K562 (cell line): Measurements from ENCODE around the gene WWP2.

Experiments
- ATF3 ChIP-seq, 2 experiments: fragments of 450-650 bp in 1 of 2; sonication (generic) in 1 of 2; formaldehyde crosslinking in 1 of 2; IDR thresholded peaks in 1 of 2; conservative IDR thresholded peaks in 1 of 2; 2 replicates each; pipeline versions ENCODE4 v1.6.1 to v1.8.1; 2016 to 2023; ENCODE audit warnings: mild to moderate bottlenecking in 2 of 2, moderate library complexity in 2 of 2, inconsistent platforms in 1 of 2, missing genetic modification reagents in 1 of 2
- BRD9 ChIP-seq: fragments of 450-650 bp; IDR thresholded peaks from 2 replicates; pipeline ENCODE4 v1.6.1; 2018; ENCODE audit warnings: low read depth; ENCODE audit not compliant: partially characterized antibody
- CREB1 ChIP-seq, 2 experiments: sonication (generic) in 1 of 2; formaldehyde crosslinking in 1 of 2; IDR thresholded peaks; 2 replicates each; pipeline versions ENCODE4 v1.6.1 to v1.8.0; 2012 to 2022; ENCODE audit warnings: inconsistent platforms in 1 of 2, mild to moderate bottlenecking in 1 of 2, missing genetic modification reagents in 1 of 2, moderate library complexity in 1 of 2
- CTBP1 ChIP-seq: fragments of 450-650 bp; IDR thresholded peaks from 2 replicates; pipeline ENCODE4 v1.6.1; 2016; ENCODE audit warnings: borderline replicate concordance
- CTCF ChIP-seq, 3 experiments: IDR thresholded peaks in 2 of 3; conservative IDR thresholded peaks in 1 of 3; 2 replicates each; pipeline ENCODE4 v1.5.1; 2011 to 2012; ENCODE audit warnings: low read length in 3 of 3, mild to moderate bottlenecking in 3 of 3, control low read depth in 2 of 3, improper control_type of control experiment in 1 of 3, inconsistent platforms in 1 of 3, low read depth in 1 of 3, mixed read lengths in 1 of 3, moderate library complexity in 1 of 3; ENCODE audit not compliant: insufficient read depth in 2 of 3
- FOXA3 ChIP-seq, 2 experiments: fragments of 450-650 bp in 1 of 2; sonication (generic) in 1 of 2; formaldehyde crosslinking; IDR thresholded peaks in 1 of 2; conservative IDR thresholded peaks in 1 of 2; 2 replicates each; pipeline versions ENCODE4 v1.4.0 to v1.8.0; 2020 to 2022; ENCODE audit warnings: mild to moderate bottlenecking in 2 of 2, missing genetic modification reagents in 1 of 2
- JUN ChIP-seq, 2 experiments: sonication (generic) in 1 of 2; formaldehyde crosslinking in 1 of 2; IDR thresholded peaks; 2 replicates each; pipeline versions ENCODE4 v1.6.1 to v1.8.0; 2012 to 2022; ENCODE audit warnings: borderline replicate concordance in 2 of 2, mild to moderate bottlenecking in 2 of 2, improper control_type of control experiment in 1 of 2, low read depth in 1 of 2, low read length in 1 of 2, missing genetic modification reagents in 1 of 2
- KDM1A ChIP-seq, 2 experiments: fragments of 450-650 bp; IDR thresholded peaks; 2 replicates each; pipeline ENCODE4 v1.6.1; 2016; ENCODE audit warnings: mild to moderate bottlenecking in 2 of 2
- POLR2A ChIP-seq: fragments of 450-650 bp; conservative IDR thresholded peaks from 2 replicates; pipeline ENCODE4 v1.6.1; 2016
- SMARCE1 ChIP-seq: fragments of 450-650 bp; IDR thresholded peaks from 2 replicates; pipeline ENCODE4 v1.7.1; 2016; ENCODE audit warnings: mild to moderate bottlenecking
- SNIP1 ChIP-seq: fragments of 450-650 bp; IDR thresholded peaks from 2 replicates; pipeline ENCODE4 v1.7.1; 2017; ENCODE audit warnings: low read depth, mild to moderate bottlenecking
- SRSF1 ChIP-seq: fragments of 200-400 bp; formaldehyde crosslinking; IDR thresholded peaks from 2 replicates; pipeline ENCODE4 v1.6.1; 2017; ENCODE audit warnings: mild to moderate bottlenecking, low read depth, low read length, moderate library complexity
- USF2 ChIP-seq: sonication (generic); formaldehyde crosslinking; IDR thresholded peaks from 2 replicates; pipeline ENCODE4 v1.5.0; 2020; ENCODE audit warnings: missing genetic modification reagents
- YY1 ChIP-seq, 3 experiments: IDR thresholded peaks; 2 replicates each; pipeline ENCODE4 v1.6.1; 2011; ENCODE audit warnings: low read length in 2 of 3, mild to moderate bottlenecking in 2 of 3, moderate library complexity in 2 of 3, borderline replicate concordance in 1 of 3, control low read depth in 1 of 3, low read depth in 1 of 3; ENCODE audit not compliant: insufficient read depth in 3 of 3, insufficient replicate concordance in 2 of 3, control insufficient read depth in 1 of 3, insufficient read length in 1 of 3; ENCODE audit errors: extremely low read depth in 1 of 3

GRCh38 chr16:69853481-69853880 is 91.3 kb downstream of the WWP2 start:
- TF ChIP-seq USF2 (CRISPR knock-in tag) (no peak), CTCF (IDR thresholded peaks at IDR 0.05 in 2 of 3, conservative IDR thresholded peaks at IDR 0.05 in 1 of 3; ENCODE audit: insufficient read depth in 2 of 3, low read depth in 1 of 3, low read length in 3 of 3) (no peak), CREB1 (IDR thresholded peaks at IDR 0.05) (no peak), CREB1 (CRISPR knock-in tag; IDR thresholded peaks at IDR 0.05) (no peak), ATF3 (IDR thresholded peaks at IDR 0.05) (no peak), ATF3 (CRISPR knock-in tag; conservative IDR thresholded peaks at IDR 0.05) (no peak), JUN (IDR thresholded peaks at IDR 0.05; ENCODE audit: borderline replicate concordance, low read depth, low read length) (no peak), JUN (CRISPR knock-in tag; IDR thresholded peaks at IDR 0.05; ENCODE audit: borderline replicate concordance) (no peak), SMARCE1 (no peak), FOXA3 (CRISPR knock-in tag; conservative IDR thresholded peaks at IDR 0.05 in 1 of 2, IDR thresholded peaks at IDR 0.05 in 1 of 2) (no peak), YY1 (IDR thresholded peaks at IDR 0.05; ENCODE audit: borderline replicate concordance in 1 of 3, control insufficient read depth in 1 of 3, extremely low read depth in 1 of 3, insufficient read depth in 3 of 3, insufficient read length in 1 of 3, insufficient replicate concordance in 2 of 3, low read depth in 1 of 3, low read length in 2 of 3) (no peak), BRD9 (no peak), SNIP1 (no peak), CTBP1 (no peak), POLR2A (no peak), SRSF1 (no peak), KDM1A (IDR thresholded peaks at IDR 0.05) (no peak)
